Stimulated activated CD4-positive, alpha-beta T cell treated with anti-CD3 and anti-CD28 coated beads, Interleukin-12 subunit alpha, Interleukin-12 subunit beta, amount 100 ng/mL, for 4 hours (primary cell): ENCODE results near the gene COL12A1.

Experiments
- DNase-seq: peaks from one replicate; pipeline ENCODE4 v3.0.0-alpha.2; 2020

The COL12A1 gene

GRCh38 chr6:75094614-75095200 lies 111.1 kb downstream of the COL12A1 start:
- DNase-seq = no peak

GRCh38 chr6:75091467-75092190 lies 114.2 kb downstream of the COL12A1 start:
- no peak for DNase-seq

GRCh38 chr6:75090576-75090975 lies 115.3 kb downstream of the COL12A1 start:
- DNase-seq = no peak

DNA sequence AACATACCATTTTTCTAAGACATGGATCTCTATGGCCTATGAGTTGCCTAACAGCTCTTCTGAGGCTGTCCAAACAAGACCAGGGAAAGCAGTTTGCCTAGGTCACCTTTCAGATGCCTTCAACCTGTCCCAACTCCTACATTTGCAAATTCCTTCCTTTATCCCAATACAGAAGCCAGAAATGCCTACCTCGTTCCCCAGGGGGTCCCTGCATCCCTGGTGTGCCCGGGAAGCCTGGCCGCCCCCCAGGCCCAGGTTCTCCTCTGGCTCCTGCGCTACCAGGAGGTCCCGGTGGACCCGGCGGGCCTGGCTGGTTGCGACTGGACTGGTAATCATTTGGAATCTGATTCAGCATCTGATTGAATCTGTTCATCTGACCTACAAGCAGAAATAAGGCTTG lies 115.9 kb downstream of the COL12A1 start:
- no peak for DNase-seq

- DNase-seq = no peak
Observed at GRCh38 chr6:75089151-75089897, 116.5 kb downstream of the COL12A1 start.

DNA sequence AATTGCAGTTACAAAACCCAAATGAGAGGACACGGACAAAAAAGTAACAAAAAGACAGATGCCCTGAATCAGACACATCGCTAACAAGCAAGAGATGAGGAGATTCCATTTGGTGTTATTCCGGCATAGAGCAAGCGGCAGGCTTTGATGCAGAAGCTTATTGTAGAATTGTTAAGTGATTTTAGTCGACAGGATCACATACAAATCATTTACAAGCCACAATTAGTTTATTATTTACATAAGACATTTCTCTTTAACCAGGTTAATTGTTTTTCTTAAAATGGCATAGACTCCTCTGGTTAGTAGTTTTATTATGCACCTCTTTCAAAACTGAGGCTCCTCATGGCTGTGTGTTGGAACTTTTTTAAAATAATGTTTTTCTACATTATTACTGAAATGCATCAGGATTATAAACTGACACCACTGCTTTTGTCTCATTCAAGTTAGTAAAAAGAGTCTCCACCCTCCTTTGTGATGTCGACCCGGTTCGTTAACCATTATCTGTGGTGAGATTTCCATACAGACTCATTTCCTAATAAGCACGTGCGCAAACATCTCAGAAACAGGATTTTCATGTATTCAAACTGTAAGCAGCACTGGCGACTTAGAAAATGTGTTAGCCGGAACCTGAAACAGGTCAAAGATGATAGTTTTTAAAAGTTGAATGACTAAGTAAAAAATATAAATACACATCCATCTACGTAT lies 119.8 kb downstream of the COL12A1 start:
- DNase-seq = no peak

- DNase-seq = no peak
Observed at GRCh38 chr6:75084872-75085381, 120.9 kb downstream of the COL12A1 start.

- no peak for DNase-seq
Observed at GRCh38 chr6:75084018-75084417, 121.8 kb downstream of the COL12A1 start.

- DNase-seq = no peak
Observed at GRCh38 chr6:75081921-75082320, 123.9 kb downstream of the COL12A1 start.

GRCh38 chr6:75081047-75081446 lies 124.8 kb downstream of the COL12A1 start:
- no peak for DNase-seq

DNA sequence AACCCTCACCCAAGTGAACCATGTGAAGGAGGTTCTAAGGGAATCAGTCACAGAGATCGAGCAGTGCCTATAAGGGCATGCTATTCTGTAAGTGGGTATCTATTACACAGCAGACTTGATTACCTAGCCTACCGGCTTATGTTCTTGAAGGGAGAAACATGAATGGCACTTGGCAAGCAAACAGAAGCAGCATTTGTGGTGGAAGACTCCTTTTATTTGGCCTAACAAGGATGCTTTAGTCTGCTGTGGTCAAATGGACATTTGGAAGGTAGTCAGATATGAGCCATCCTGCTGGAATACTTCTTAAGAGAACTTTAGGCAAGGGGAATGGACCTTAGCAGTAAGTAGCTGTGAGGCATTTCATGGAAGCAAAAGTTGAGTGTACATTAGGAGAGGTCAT lies 126.3 kb downstream of the COL12A1 start:
- no peak for DNase-seq

GRCh38 chr6:75077701-75078100 lies 128.2 kb downstream of the COL12A1 start:
- no peak for DNase-seq

GRCh38 chr6:75076009-75076408 lies 129.8 kb downstream of the COL12A1 start:
- DNase-seq = no peak

- no peak for DNase-seq
Observed at GRCh38 chr6:75070244-75070643, 135.6 kb downstream of the COL12A1 start.

DNA sequence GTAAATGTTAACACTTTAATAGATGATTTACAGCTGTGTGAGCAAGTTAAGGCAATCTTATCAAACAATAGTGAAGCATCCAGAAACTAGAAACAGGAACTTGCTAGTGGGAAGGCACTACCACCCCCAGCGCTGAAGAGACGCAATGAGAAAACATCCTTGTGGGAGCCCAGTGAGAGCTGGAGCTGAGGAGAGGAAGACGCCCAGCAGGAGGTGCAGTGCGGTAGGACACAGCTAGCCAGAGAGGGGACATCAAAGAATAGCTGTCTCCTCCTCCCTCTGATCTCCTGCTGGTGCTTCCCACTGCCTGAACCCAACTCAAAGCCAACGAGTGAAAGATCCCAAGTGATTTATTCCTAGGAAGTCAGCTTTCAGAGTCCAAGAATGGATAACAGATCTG lies 140.3 kb downstream of the COL12A1 start:
- DNase-seq = no peak

DNA sequence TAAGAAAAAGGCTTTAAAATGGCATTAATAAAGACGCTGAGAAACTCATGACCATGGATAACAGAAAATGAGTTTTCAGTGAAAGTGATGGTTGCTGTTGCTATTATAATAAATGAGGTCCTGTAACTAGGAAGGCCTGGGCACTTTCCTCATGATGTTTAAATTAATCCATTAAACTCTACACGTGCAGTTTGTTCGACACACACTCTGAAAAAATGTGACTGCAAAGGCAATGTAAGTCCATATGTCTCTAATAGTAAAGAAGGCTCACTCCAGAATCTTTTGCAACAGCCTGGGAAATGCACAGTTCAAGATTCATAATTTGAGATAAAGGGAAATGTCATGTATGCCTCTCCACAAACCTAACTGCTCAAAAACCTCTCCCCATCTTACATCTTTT lies 153.4 kb downstream of the COL12A1 start:
- DNase-seq = no peak

DNA sequence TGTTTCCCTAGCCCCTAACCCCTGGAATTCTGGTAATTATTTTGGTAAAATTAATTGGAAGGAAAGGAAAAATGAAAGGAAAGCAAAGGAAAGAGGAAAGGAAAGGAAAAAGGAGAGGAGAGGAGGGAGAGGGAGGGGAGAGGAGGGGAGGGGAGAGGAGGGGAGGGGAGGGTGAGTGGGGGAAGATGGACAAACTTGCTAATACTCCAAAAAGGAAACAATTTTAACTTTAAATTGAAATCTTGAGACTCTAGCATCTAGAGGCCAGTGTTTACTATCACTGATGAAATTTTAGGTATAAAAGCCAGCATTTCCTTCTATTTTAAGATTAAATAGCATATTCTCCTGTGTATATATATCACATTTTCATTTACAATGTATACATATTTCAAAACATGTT lies 156.5 kb downstream of the COL12A1 start:
- no peak for DNase-seq

- DNase-seq = no peak
Observed at GRCh38 chr6:75044846-75045245, 161.0 kb downstream of the COL12A1 start.

DNA sequence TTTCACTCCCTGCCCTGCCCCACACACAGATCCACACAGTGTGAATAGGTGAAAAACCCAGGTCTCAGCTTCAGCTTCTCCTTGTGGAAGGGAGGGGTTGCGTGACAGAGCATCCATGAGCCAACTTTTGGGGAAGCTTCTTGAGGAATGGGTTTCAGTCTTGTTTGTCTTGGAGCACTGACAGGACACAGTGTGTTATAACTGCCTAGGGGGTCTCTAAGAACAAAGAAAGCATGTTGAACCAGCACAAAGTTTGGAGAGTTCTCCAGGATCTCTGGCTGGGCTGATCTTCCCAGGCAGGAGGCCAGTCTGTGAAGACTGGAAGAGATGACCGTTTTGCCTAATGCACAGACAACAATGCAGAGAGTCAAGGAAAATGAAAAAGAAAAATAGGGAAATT lies 164.5 kb downstream of the COL12A1 start:
- no peak for DNase-seq
